WERI-Rb-1 (cell line): ENCODE data around the gene DAAM2.

ENCODE experiments used
- DNase-seq: peaks from one replicate; pipeline ENCODE4 v3.0.0-alpha.2; 2020
- H3K27ac ChIP-seq: fragments of 250-450 bp; sonication (Bioruptor Pico); 2 replicates; pipeline ENCODE4 v1.5.1; 2020; ENCODE audit warnings: mild to moderate bottlenecking, moderate library complexity
- H3K27me3 ChIP-seq: fragments of 250-450 bp; sonication (Bioruptor Pico); 2 replicates; pipeline ENCODE4 v1.5.1; 2021; ENCODE audit warnings: mild to moderate bottlenecking, low read depth, moderate library complexity; ENCODE audit not compliant: insufficient read depth, severe bottlenecking
- H3K36me3 ChIP-seq: fragments of 250-450 bp; sonication (Bioruptor Pico); 2 replicates; pipeline ENCODE4 v1.5.1; 2020; ENCODE audit warnings: mild to moderate bottlenecking, moderate library complexity
- H3K4me3 ChIP-seq: 2 replicates; pipeline ENCODE4 v1.5.1; 2011; ENCODE audit warnings: low read depth, mild to moderate bottlenecking, control low read depth, low read length
- H3K9me3 ChIP-seq: fragments of 250-450 bp; sonication (Bioruptor Pico); 2 replicates; pipeline ENCODE4 v1.5.1; 2021; ENCODE audit warnings: mild to moderate bottlenecking, moderate library complexity; ENCODE audit not compliant: severe bottlenecking
- TF ChIP-seq, protein P1 (sequence below): IDR thresholded peaks from 2 replicates; pipeline ENCODE4 v1.5.1; 2011; ENCODE audit warnings: low read depth, mild to moderate bottlenecking, control low read depth, inconsistent platforms, low read length

Gene DAAM2

GRCh38 chr6:39852324-39852723 is 60.1 kb downstream of the DAAM2 start:
- H3K27me3 ChIP-seq, result no peaks in the 10 kb centered on the region
- no peak overlapping the region for H3K4me3 ChIP-seq
- H3K9me3 ChIP-seq, result no peaks in the 10 kb centered on the region
- TF ChIP-seq, protein P1, sequence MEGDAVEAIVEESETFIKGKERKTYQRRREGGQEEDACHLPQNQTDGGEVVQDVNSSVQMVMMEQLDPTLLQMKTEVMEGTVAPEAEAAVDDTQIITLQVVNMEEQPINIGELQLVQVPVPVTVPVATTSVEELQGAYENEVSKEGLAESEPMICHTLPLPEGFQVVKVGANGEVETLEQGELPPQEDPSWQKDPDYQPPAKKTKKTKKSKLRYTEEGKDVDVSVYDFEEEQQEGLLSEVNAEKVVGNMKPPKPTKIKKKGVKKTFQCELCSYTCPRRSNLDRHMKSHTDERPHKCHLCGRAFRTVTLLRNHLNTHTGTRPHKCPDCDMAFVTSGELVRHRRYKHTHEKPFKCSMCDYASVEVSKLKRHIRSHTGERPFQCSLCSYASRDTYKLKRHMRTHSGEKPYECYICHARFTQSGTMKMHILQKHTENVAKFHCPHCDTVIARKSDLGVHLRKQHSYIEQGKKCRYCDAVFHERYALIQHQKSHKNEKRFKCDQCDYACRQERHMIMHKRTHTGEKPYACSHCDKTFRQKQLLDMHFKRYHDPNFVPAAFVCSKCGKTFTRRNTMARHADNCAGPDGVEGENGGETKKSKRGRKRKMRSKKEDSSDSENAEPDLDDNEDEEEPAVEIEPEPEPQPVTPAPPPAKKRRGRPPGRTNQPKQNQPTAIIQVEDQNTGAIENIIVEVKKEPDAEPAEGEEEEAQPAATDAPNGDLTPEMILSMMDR, result no peak
- no peak for DNase-seq
- no peaks in the 10 kb centered on the region for H3K36me3 ChIP-seq
- no peak overlapping the region for H3K27ac ChIP-seq

GRCh38 chr6:39853604-39854003 is 61.4 kb downstream of the DAAM2 start:
- Histone ChIP-seq H3K27me3 (no peaks in the 10 kb centered on the region), H3K9me3 (no peaks in the 10 kb centered on the region), H3K27ac (no peak overlapping the region), H3K36me3 (no peaks in the 10 kb centered on the region), H3K4me3 (no peak overlapping the region)
- TF ChIP-seq, protein P1, result no peak
- no peak for DNase-seq

- H3K36me3 ChIP-seq, result no peaks in the 10 kb centered on the region
- no peak overlapping the region for H3K4me3 ChIP-seq
- H3K27me3 ChIP-seq, result no peaks in the 10 kb centered on the region
- TF ChIP-seq, protein P1, result no peak
- no peaks in the 10 kb centered on the region for H3K9me3 ChIP-seq
- no peak overlapping the region for H3K27ac ChIP-seq
- no peak for DNase-seq
These were observed 63.3 kb downstream of the DAAM2 start for GRCh38 chr6:39855356-39855995.

DNA sequence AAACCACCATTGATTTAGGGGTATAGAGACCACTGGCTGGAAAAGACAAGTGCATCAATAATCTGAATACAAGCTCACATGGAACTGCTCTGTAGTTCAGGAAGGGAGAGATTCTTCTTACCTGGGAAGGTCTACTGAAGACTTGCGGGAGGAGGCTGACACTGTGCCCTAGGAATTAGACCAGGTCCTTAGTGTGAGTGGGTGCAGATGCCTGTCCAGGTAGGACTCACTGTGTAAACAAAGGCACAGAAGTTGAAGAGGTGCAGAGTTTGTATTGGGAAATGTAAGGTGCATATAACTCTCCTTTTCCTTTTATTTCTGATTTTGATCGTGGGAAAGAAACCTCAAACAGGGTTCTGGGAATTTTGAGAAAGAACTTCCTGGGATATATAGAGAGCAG is 66.8 kb downstream of the DAAM2 start:
- Histone ChIP-seq H3K27ac (no peak overlapping the region), H3K36me3 (no peaks in the 10 kb centered on the region), H3K9me3 (no peaks in the 10 kb centered on the region), H3K27me3 (no peaks in the 10 kb centered on the region), H3K4me3 (no peak overlapping the region)
- no peak for DNase-seq
- TF ChIP-seq, protein P1, result no peak

- H3K27ac ChIP-seq, result no peak overlapping the region
- no peak for DNase-seq
- no peaks in the 10 kb centered on the region for H3K9me3 ChIP-seq
- no peaks in the 10 kb centered on the region for H3K27me3 ChIP-seq
- no peak overlapping the region for H3K4me3 ChIP-seq
- TF ChIP-seq, protein P1, result no peak
- H3K36me3 ChIP-seq, result no peaks in the 10 kb centered on the region
These were observed 69.5 kb downstream of the DAAM2 start for GRCh38 chr6:39861663-39862062.
